ENCODE measurements around the gene ADAMTS12.

The ADAMTS12 gene

GRCh38 chr5:33755231-33755630 lies 136.6 kb downstream of the ADAMTS12 start:
- Histone ChIP-seq H3K36me3 (ENCODE audit: low read depth) (no peaks in the 10 kb centered on the region), H3K4me3 (ENCODE audit: severe bottlenecking) (no peak overlapping the region), H3K9me3 (ENCODE audit: severe bottlenecking) (no peaks in the 10 kb centered on the region), H3K4me1 (ENCODE audit: insufficient read depth, poor library complexity, severe bottlenecking) (no peaks in the 10 kb centered on the region), H3K27me3 (ENCODE audit: insufficient read depth, poor library complexity, severe bottlenecking) (no peaks in the 10 kb centered on the region), H3K27ac (ENCODE audit: poor library complexity, severe bottlenecking) (no peak overlapping the region)
- no peak for TF ChIP-seq CTCF (IDR thresholded peaks at IDR 0.05; ENCODE audit: poor library complexity, severe bottlenecking)
- no peak for ATAC-seq (ENCODE audit: low read depth)
- DNase-seq (ENCODE audit: low spot score), result no peak

- H3K36me3 ChIP-seq (ENCODE audit: low read depth), result no peaks in the 10 kb centered on the region
- no peaks in the 10 kb centered on the region for H3K4me1 ChIP-seq (ENCODE audit: insufficient read depth, poor library complexity, severe bottlenecking)
- no peaks in the 10 kb centered on the region for H3K27me3 ChIP-seq (ENCODE audit: insufficient read depth, poor library complexity, severe bottlenecking)
- DNase-seq (ENCODE audit: low spot score) (no peak), ATAC-seq (ENCODE audit: low read depth) (no peak)
- no peaks in the 10 kb centered on the region for H3K9me3 ChIP-seq (ENCODE audit: severe bottlenecking)
- no peak overlapping the region for H3K4me3 ChIP-seq (ENCODE audit: severe bottlenecking)
- TF ChIP-seq CTCF (IDR thresholded peaks at IDR 0.05; ENCODE audit: poor library complexity, severe bottlenecking), result no peak
- no peak overlapping the region for H3K27ac ChIP-seq (ENCODE audit: poor library complexity, severe bottlenecking)
Observed at GRCh38 chr5:33753704-33754103, 138.1 kb downstream of the ADAMTS12 start.

GRCh38 chr5:33748754-33749153 lies 143.0 kb downstream of the ADAMTS12 start:
- no peaks in the 10 kb centered on the region for H3K36me3 ChIP-seq (ENCODE audit: low read depth)
- H3K27me3 ChIP-seq (ENCODE audit: insufficient read depth, poor library complexity, severe bottlenecking), result no peaks in the 10 kb centered on the region
- ATAC-seq (ENCODE audit: low read depth), result no peak
- DNase-seq (ENCODE audit: low spot score), result no peak
- TF ChIP-seq CTCF (IDR thresholded peaks at IDR 0.05; ENCODE audit: poor library complexity, severe bottlenecking), result no peak
- no peaks in the 10 kb centered on the region for H3K4me1 ChIP-seq (ENCODE audit: insufficient read depth, poor library complexity, severe bottlenecking)
- no peaks in the 10 kb centered on the region for H3K9me3 ChIP-seq (ENCODE audit: severe bottlenecking)
- no peak overlapping the region for H3K4me3 ChIP-seq (ENCODE audit: severe bottlenecking)
- no peak overlapping the region for H3K27ac ChIP-seq (ENCODE audit: poor library complexity, severe bottlenecking)

GRCh38 chr5:33745101-33745770 lies 146.6 kb downstream of the ADAMTS12 start:
- no peak for DNase-seq (ENCODE audit: low spot score)
- TF ChIP-seq CTCF (IDR thresholded peaks at IDR 0.05; ENCODE audit: poor library complexity, severe bottlenecking), result no peak

GRCh38 chr5:33743099-33743498 lies 148.7 kb downstream of the ADAMTS12 start:
- ATAC-seq (ENCODE audit: low read depth) (no peak), DNase-seq (ENCODE audit: low spot score) (no peak)
- H3K27me3 ChIP-seq (ENCODE audit: insufficient read depth, poor library complexity, severe bottlenecking), result no peaks in the 10 kb centered on the region
- H3K9me3 ChIP-seq (ENCODE audit: severe bottlenecking), result no peaks in the 10 kb centered on the region
- no peaks in the 10 kb centered on the region for H3K36me3 ChIP-seq (ENCODE audit: low read depth)
- no peak for TF ChIP-seq CTCF (IDR thresholded peaks at IDR 0.05; ENCODE audit: poor library complexity, severe bottlenecking)
- no peak overlapping the region for H3K4me3 ChIP-seq (ENCODE audit: severe bottlenecking)
- no peak overlapping the region for H3K27ac ChIP-seq (ENCODE audit: poor library complexity, severe bottlenecking)
- H3K4me1 ChIP-seq (ENCODE audit: insufficient read depth, poor library complexity, severe bottlenecking), result no peaks in the 10 kb centered on the region

More at GRCh38 chr5:33745101-33745770, 146.6 kb downstream of the ADAMTS12 start:
- no peak overlapping the region for H3K4me3 ChIP-seq (ENCODE audit: severe bottlenecking)
- no peaks in the 10 kb centered on the region for H3K36me3 ChIP-seq (ENCODE audit: low read depth)
- H3K27ac ChIP-seq (ENCODE audit: poor library complexity, severe bottlenecking), result no peak overlapping the region
- ATAC-seq (ENCODE audit: low read depth), result no peak
- H3K4me1 ChIP-seq (ENCODE audit: insufficient read depth, poor library complexity, severe bottlenecking), result no peaks in the 10 kb centered on the region
- H3K27me3 ChIP-seq (ENCODE audit: insufficient read depth, poor library complexity, severe bottlenecking), result no peaks in the 10 kb centered on the region
- no peaks in the 10 kb centered on the region for H3K9me3 ChIP-seq (ENCODE audit: severe bottlenecking)

All from RWPE2 (cell line).